Measurements from ENCODE around the gene DCAF4L1. TPM values are rescaled to one million over a fixed set of nuclear protein-coding genes. Genes with fewer than 3 reads are reported as not detected.

The DCAF4L1 gene
- total RNA-seq, 1 donor, result under 0.01 TPM

DNA sequence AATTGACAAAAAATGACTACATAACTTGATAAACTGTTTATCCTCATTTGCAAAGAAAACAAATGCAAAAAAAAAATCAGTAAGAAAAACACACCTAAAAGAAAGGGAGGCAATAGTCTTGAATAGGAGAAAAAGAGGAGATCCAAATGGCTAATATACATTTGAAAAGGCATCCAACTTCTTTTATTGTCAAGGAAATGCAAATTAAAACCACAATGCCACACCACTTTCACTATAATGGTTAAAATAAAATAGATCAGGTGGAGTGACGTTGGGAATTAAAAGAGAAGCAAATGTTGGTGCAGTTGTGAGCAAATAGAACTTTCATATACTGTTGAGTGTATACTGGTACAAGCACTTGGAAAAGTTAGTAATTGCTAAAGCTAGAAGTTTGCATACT is 3.6 kb downstream of the DCAF4L1 start:
- Histone ChIP-seq H3K27ac (ENCODE audit: low read depth, low read length) (no peak overlapping the region), H3K4me1 (ENCODE audit: insufficient read depth, low read length) (peaks cover 7% of the 10 kb centered on the region), H3K27me3 (ENCODE audit: insufficient read depth, low read length) (no peaks in the 10 kb centered on the region), H2AFZ (ENCODE audit: low read length) (no peak overlapping the region), H3K79me2 (ENCODE audit: insufficient read depth, low read length) (peaks cover 6% of the 10 kb centered on the region), H4K20me1 (ENCODE audit: insufficient read depth, low read length) (no peaks in the 10 kb centered on the region), H3K36me3 (ENCODE audit: insufficient read depth, low read length) (no peaks in the 10 kb centered on the region), H3K4me3 (ENCODE audit: insufficient read depth, low read length) (no peak overlapping the region), H3K9me3 (ENCODE audit: low read depth, low read length) (no peaks in the 10 kb centered on the region), H3K4me2 (ENCODE audit: insufficient read depth, low read length) (no peak overlapping the region)
- TF ChIP-seq CTCF (IDR thresholded peaks at IDR 0.05; ENCODE audit: extremely low read depth, low read depth, low read length), result no peak
- no peak for DNase-seq (ENCODE audit: insufficient read length, low spot score, missing footprints)

GRCh38 chr4:41989994-41990364 is 8.4 kb downstream of the DCAF4L1 start:
- Histone ChIP-seq H3K27ac (ENCODE audit: low read depth, low read length) (peak overlapping the region; percentile 91), H3K4me3 (ENCODE audit: insufficient read depth, low read length) (peak overlapping the region; percentile 89), H3K36me3 (ENCODE audit: insufficient read depth, low read length) (no peaks in the 10 kb centered on the region), H2AFZ (ENCODE audit: low read length) (peak overlapping the region; percentile 91), H3K9me3 (ENCODE audit: low read depth, low read length) (no peaks in the 10 kb centered on the region), H3K4me2 (ENCODE audit: insufficient read depth, low read length) (peak overlapping the region; percentile 81), H4K20me1 (ENCODE audit: insufficient read depth, low read length) (peaks cover 10% of the 10 kb centered on the region), H3K79me2 (ENCODE audit: insufficient read depth, low read length) (peaks cover 49% of the 10 kb centered on the region), H3K4me1 (ENCODE audit: insufficient read depth, low read length) (peaks cover 18% of the 10 kb centered on the region), H3K27me3 (ENCODE audit: insufficient read depth, low read length) (no peaks in the 10 kb centered on the region)
- no peak for TF ChIP-seq CTCF (IDR thresholded peaks at IDR 0.05; ENCODE audit: extremely low read depth, low read depth, low read length)
- no peak for DNase-seq (ENCODE audit: insufficient read length, low spot score, missing footprints)

GRCh38 chr4:41990365-41991111 is 9.0 kb downstream of the DCAF4L1 start, which contains the start of gene SLC30A9:
TSS of gene SLC30A9 (plus strand) at chr4:41990530. CDS start at chr4:41990652, 122 bp downstream.
- Histone ChIP-seq H3K9me3 (ENCODE audit: low read depth, low read length) (no peaks in the 10 kb centered on the region), H2AFZ (ENCODE audit: low read length) (peak within 1 kb of the TSS; percentile 91), H3K79me2 (ENCODE audit: insufficient read depth, low read length) (peaks cover 54% of the 10 kb centered on the region), H4K20me1 (ENCODE audit: insufficient read depth, low read length) (peaks cover 10% of the 10 kb centered on the region), H3K4me1 (ENCODE audit: insufficient read depth, low read length) (peaks cover 18% of the 10 kb centered on the region), H3K27ac (ENCODE audit: low read depth, low read length) (peak within 1 kb of the TSS; percentile 91), H3K36me3 (ENCODE audit: insufficient read depth, low read length) (no peaks in the 10 kb centered on the region), H3K4me2 (ENCODE audit: insufficient read depth, low read length) (peak within 1 kb of the TSS; percentile 81), H3K4me3 (ENCODE audit: insufficient read depth, low read length) (peak within 1 kb of the TSS; percentile 89), H3K27me3 (ENCODE audit: insufficient read depth, low read length) (no peaks in the 10 kb centered on the region)
- DNase-seq (ENCODE audit: insufficient read length, low spot score, missing footprints), result peak; percentile 98
- TF ChIP-seq CTCF (IDR thresholded peaks at IDR 0.05; ENCODE audit: extremely low read depth, low read depth, low read length), result peak; percentile 28

- H3K9me3 ChIP-seq (ENCODE audit: low read depth, low read length), result no peaks in the 10 kb centered on the region
- H3K79me2 ChIP-seq (ENCODE audit: insufficient read depth, low read length), result peaks cover 69% of the 10 kb centered on the region
Measured at GRCh38 chr4:41991916-41992767, 10.6 kb downstream of the DCAF4L1 start.

More at GRCh38 chr4:41991916-41992767, 10.6 kb downstream of the DCAF4L1 start:
- H3K4me1 ChIP-seq (ENCODE audit: insufficient read depth, low read length), result peaks cover 18% of the 10 kb centered on the region
- DNase-seq (ENCODE audit: insufficient read length, low spot score, missing footprints), result no peak
- peak overlapping the region; percentile 81 for H3K4me2 ChIP-seq (ENCODE audit: insufficient read depth, low read length)
- no peak overlapping the region for H2AFZ ChIP-seq (ENCODE audit: low read length)
- peaks cover 13% of the 10 kb centered on the region for H4K20me1 ChIP-seq (ENCODE audit: insufficient read depth, low read length)
- no peaks in the 10 kb centered on the region for H3K27me3 ChIP-seq (ENCODE audit: insufficient read depth, low read length)
- peak overlapping the region; percentile 89 for H3K4me3 ChIP-seq (ENCODE audit: insufficient read depth, low read length)
- H3K36me3 ChIP-seq (ENCODE audit: insufficient read depth, low read length), result no peaks in the 10 kb centered on the region
- peak overlapping the region; percentile 91 for H3K27ac ChIP-seq (ENCODE audit: low read depth, low read length)
- no peak for TF ChIP-seq CTCF (IDR thresholded peaks at IDR 0.05; ENCODE audit: extremely low read depth, low read depth, low read length)

Data from osteoblast (primary cell).